Cerebellar nuclear complex (tissue), 1 donor: Measurements from ENCODE around the gene SH3D19.

Experiments
- DNase-seq, 2 experiments: peaks; one replicate each; lab custom pipeline; 2025; lab: John Stamatoyannopoulos, UW

The SH3D19 gene

DNA sequence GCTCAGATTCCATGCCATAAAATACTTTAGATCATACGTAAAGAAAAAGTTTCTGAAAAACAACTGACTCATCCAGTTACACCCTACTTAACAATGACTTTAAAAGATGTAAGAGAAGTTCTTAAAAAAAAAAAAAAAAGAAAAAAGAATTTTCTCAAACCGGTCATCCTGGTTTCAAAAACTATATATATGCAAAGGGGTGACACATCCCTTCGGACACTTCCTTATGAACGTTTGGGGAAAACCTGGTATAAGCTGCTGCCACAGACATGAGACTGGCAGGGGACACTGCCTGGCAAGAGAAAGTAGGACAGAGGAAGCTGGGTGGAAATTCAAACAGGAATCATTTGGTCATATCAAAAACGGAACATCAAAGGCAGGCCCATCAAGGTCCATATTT lies 129.6 kb downstream of the SH3D19 start:
- no peak for DNase-seq

DNA sequence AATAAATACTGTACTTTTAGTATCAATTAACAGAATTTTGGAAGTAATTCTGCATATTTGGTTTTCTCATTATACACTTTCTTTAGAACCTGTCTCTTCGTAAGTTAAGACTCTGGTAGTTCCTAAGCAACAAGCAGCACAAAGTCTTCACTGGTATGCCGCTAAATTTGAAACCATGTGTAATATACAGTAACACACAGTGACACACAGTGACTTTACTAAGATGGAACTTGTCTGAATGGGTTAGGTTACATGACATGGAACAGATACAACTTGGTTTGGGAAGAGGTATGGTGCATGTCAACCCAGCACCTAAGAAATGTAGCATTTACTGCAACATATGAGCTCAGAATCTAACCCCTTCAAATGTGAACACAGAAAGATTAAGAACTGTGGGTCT lies 132.0 kb downstream of the SH3D19 start:
- DNase-seq: no peak

DNA sequence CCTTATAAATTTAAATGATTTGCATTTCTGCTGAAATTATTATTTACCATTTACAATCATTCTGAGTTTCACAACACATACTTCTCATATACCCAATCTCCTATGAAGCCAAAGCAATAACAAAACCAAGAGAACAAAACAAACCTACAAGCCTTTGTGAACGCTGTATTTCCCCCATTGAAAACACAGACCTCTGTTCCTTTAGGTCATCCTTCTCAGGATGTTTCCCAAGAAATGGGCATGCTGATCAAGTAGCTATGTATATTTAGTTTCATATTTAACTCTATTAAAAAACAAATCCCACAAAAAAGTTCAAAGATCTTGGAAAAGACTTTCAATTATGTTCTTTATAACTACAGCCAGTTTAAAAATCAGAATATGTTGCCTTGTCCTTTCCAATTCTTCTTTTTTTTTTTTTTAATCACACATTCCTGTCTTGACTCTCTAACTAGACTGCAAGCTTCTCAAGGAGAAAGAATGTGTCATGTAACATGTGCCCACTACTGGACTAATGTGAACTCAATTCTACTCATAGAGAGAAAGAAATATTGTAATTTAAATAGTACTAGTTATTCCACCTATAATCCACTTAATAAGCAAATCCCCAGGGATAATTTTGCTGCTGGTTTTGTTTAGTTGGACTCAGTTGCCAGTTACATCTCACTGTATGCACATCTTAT lies 132.7 kb downstream of the SH3D19 start:
- no peak for DNase-seq

DNA sequence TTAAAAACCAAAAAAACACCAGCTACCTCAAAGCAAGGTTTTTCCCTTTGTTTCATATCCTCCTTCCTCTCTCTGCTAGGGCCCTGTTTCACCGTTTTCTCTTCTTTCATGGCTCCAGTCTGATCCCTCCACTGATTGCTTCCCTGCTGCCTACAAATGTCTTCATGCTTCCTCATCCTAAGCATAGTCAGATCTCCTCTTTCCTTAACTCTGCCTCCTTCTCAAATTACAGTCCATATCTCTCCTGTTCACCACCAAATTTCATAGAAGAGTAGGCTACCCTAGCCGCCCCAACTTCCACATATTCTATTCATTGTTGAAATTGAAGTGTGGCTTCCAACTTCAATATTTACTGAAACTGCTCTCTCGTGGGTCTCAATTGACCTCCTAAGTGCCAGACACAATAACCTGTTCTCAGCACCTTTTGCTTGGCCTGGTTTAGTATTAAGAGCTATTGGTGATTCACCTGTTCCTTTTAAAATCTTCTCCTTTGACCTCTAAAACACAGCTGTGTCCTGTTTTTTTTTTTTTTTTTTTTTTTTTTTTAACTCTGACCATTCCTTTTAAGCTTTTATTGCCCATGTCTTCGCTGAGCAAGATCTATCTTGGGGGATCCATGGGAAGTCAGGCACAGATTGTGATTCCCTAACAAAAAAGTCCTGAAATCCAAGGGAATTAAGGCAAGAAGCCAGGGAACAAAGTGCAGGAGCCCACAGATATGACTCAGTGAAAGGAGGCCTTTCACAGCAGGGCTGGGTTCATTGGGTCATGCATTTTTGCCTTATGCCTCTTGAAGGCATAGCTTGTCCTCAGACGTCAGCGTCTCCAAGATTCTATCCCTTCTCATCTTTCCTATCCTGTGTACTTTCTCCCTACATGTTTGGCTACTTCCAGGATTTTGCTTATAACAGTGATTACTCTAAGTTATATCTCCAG lies 140.6 kb downstream of the SH3D19 start:
- no peak for DNase-seq

DNA sequence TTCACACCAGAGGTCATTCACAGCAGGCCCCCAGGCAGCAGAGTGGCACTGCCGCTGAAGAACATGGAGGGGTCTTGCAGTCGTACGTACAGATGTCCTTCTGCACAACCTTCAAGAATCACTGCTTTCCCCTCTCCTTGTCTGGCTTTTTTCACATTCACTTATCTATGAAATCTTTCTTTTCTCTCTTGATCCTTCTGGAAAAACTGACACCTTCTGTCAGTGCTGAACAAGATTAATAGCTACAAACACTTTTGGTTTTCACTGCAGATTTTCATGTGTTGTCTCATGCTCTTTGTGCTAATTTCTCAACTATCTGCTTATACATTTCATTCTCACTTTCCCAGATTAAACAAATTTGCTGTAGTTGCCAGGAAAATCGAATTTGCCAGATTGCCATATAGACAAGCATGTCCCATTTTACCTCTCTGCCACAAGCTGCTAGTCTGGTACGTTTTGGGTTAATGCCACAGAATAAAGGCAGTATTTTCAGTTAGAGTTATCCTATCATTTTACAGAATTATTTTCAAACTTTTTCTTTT lies 142.9 kb downstream of the SH3D19 start:
- no peak for DNase-seq

DNA sequence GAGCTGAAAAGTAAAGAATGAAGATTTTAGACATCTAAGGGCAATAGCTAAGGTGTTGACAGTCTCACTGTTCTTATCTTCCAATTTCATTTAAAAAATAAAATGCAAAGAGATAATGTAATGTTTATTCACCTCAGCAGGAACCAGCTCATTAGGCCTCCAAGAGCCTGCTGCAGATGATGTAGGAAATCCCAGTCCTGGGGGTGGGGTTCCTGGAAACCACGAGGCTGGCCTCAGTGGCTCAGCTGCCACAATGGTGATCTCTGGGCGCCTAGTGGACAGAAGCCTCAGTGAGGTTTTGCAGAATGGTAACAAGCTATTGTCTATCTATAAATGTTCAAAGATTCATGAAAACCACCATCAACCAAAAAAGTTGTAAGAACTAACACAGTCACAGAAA lies 148.7 kb downstream of the SH3D19 start:
- no peak for DNase-seq

DNA sequence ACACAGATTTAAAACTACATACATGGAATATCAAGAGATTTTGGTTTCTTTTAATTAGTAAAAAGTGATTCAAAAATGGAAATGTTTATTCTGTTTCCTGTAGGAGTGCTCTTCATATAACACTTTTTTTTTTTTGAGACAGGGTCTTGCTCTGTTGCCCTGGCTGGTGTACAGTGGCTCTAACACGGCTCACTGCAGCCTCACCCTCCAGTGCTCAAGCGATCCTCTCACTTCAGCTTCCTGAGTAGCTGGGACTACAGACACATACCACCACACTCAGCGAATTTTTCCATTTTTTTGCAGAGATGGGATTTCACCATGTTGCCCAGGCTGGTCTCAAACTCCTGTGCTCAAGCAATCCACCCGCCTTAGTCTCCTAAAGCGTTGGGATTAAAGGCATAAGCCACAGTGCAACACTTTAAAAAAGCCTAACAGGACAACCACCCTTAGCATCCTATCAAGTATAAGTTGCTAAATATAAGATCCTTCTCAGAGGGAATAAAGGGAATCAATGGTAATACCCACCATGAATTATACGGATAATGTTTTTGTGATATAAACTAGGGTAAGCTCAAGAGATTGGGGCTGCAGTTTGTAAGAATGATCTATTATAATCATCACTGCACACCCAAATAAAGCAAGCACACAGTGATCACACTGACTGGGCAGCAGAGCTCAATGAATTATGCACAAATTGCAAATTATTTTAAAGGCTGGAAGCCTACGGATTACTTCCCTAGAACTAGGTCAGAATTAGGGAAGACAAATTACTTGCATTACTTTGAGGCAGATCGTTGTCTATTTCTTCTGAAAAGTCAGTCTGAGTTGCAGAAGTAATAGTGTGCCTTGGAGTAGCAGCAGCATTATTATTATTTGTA lies 149.4 kb downstream of the SH3D19 start:
- DNase-seq: no peak

DNA sequence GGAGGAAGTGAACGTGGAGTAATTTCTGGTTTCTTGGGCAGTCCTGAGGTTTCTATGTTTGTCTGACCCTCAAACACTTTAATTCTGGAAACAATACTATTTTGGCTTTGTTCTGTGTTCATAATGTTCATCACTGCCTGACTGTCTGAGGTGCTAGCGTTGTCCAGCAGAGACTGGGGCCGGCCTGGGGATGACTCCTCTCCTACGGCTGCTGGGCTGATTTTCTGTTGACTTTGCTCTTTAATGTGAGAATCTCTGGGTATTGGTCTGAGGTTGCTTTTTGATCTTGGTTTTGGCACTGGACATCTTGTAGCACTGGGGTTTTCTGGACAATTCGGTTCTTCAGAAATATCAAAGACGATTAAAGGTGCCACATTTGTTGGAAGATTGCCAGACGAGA lies 150.2 kb downstream of the SH3D19 start:
- no peak for DNase-seq

DNA sequence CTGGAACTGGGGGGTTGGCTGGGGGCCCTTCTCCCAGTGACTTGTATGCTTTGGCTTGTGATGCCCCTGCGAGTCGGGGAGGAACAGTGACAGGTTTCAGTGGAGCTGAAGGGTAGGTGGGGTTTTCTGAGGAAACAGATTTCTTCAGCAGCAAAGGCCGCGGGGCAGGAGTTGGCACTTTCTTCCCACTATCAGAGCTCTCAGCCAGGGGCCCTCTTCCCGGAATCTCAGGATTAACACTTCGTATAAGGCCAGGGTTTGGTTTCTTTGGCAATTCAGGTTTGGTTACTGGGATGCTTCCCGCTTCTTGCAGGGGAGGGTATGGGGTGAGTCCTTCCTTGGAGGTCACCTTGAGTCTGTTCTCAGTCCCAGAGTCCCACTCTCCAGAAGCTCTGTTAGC lies 150.6 kb downstream of the SH3D19 start:
- DNase-seq: no peak

DNA sequence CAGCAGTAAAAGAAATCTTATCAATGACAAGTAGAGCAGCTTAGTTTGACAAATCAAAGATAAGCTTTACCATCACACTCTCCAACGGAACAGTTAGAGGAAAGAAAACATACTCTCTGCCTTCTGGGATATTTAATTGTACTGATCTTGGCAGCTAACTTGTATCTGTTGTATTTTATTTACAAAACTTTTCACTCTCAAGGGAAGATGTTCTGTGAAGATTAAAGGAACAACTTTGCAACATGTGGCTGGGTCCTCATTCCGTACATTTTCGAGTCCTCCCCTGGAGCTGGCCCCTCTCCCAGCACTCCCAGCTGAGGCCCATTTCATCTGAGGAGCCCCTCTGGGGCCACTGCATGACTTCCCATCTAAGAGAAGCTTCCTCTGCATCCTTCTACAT lies 151.5 kb downstream of the SH3D19 start:
- no peak for DNase-seq

DNA sequence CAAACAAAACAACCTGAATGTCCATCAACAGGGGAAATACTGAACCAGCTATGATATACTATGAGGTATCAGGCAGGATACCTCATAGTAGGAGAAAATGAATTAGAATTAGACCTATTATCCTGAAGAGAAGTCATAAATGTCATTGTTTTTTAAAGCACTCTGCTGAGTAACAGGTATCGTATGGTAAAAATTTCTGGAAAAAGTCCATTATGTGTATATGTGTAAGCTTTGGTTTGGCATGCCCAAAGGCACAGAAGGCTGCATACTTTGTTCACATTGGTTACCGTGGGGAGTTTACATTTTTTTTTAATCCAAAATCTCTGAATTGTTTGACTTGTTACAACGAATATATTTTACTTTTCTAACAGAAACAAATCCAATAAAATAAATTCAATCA lies 155.5 kb downstream of the SH3D19 start:
- no peak for DNase-seq

DNA sequence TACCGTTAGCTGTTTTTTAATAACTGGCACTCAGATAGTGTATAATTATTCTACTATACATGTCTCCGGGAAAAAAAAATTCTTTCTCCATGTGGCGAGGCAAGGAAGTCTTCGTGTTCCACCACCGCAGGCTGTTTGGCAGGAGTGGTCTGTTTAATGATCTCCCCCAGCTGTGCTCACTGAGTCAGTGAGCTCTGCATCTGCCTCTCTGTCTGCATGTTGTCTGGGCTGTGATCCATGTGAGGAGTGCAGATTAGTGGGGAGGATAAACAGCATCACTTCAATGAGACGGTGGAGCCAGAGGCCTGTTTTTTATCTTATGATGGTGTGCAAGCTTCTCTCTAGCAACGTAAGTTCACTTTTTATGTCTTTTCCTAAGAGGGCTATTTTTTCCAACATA lies 156.2 kb downstream of the SH3D19 start:
- DNase-seq: no peak

DNA sequence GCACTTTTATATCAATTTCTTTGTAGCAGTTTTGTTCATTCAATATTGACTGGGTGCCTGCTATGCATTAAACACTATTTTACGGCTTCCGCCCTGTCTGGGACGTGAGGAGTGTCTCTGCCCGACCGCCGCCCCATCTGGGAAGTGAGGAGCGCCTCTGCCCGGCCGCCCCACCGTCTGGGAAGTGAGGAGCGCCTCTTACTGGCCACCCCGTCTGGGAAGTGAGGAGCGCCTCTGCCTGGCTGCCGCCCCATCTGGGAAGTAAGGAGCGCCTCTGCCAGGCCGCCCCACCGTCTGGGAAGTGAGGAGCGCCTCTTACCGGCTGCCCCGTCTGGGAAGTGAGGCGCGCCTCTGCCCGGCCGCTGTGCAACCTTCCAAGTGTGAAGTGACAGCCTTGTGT lies 157.8 kb downstream of the SH3D19 start:
- DNase-seq: no peak

DNA sequence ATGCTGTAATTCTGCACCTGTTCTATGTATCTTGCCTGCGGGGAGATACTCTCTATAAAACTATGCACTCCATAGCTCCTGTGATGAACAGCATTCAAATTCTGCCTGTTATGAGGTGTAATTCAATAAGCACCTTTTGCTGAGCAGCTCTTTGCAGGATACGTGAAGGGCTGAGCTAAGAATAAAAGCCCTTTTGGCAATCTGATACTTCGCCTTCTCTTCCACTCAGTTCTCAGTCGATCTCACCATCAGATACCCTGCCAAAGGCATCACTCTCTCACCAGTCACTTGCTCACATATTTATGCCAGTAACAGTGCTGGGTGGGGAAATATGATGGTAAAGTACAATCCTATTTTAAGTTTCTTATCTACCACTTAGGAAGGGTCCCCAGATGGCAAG lies 158.8 kb downstream of the SH3D19 start:
- DNase-seq: no peak

DNA sequence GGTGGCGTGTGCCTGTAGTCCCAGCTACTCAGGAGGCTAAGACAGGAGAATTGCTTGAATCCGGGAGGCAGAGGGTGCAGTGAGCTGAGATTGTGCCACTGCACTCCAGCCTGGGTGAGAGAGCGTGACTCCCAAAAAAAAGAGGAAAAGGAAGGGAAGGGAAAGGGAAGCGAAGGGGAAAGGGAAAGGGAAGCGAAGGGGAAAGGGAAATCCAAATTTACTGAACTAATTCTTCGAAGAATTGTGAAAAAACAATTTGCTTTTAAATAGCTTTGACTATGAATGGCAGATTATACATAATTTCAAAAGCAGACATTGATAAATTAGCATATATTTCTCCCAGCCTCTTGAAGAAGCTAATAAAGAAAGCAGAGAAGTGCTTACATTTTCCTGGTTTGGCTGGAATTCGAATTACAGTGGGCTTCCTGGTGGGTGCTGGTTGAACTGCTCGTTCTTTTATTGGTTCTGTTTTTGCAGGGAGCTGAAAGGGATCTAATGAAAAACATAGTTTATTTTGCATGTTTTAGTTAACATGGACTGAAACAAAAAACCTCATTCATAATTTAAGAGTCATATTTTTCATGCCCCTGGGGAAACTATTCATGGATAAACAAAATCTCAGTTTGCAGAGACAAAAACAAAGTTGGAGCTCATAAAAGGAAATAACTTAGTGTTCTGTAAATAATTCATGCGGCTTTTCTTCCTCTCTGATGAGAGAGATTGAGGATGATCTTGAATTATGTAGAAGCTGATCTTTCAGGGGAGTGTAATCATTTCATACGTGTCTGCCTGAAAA lies 160.0 kb downstream of the SH3D19 start:
- no peak for DNase-seq

DNA sequence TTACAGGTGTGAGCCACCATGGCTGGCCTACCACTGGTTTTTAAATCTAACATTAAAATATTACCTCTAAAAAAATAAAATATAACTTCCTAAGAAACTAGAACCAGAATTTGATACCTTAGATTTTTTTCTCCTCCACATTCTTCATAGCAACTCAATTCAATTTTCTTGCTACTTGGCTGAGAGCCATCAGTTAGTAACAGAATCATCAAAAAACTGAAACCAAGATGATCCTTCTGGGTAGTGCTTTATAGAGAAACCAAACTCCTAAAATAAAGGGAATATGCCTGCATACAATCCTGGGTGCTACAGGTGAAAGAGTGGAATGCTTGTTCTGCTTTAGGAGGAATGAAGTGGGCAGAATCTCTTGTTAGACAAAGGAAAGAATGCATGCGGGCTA lies 161.6 kb downstream of the SH3D19 start:
- no peak for DNase-seq

DNA sequence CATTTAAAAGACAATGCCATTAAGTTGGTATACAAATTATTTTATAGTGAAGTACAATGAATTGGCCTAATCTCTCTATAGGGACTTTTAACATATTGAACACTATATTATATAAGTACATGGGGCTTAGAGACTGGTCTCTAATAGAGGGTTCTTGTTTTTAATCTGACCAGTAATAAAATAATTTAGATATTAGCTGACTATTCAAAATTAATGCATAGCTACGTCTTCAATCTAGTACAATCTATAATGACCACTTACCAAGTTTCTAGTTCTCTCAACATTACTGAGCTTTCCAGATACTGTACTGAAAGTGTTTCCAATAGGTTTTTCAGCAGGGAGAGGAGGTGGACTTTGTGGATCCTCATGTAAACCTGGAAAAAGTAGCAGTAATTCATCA lies 166.4 kb downstream of the SH3D19 start:
- DNase-seq: no peak

DNA sequence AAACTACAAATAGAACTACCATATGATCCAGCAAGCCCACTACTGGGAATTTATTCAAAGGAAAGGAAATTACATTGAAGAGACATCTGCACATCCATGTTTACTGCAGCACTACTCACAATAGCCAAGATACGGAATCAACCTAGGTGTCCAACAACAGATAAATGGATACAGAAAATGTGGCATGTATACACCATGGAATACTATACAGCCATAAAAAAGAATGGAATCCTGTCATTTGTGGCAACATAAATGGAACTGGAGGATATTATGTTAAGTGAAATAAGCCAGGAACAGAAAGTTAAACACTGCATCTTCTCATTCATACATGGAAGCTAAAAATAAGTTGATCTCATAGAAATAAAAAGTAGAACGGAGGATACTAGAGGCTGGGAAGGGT lies 167.9 kb downstream of the SH3D19 start:
- no peak for DNase-seq

DNA sequence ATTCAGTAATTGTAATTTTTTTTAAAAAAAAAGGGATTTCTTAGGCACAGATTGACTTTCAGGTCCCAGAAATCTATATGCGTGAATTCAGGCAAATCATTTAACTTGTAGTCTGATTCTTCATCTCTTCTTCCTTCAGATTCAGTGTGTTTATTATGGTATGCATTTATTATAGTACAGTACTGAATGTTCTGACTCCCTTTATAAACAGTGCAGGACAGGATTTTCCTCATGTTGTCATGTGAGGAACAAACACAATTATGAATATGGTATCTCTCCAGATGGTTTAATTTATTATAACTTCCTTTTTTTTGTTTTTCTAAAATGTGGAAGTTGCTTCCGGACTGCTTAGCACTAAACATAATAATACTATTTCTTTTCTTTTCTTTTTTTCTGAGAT lies 171.8 kb downstream of the SH3D19 start:
- DNase-seq: no peak

DNA sequence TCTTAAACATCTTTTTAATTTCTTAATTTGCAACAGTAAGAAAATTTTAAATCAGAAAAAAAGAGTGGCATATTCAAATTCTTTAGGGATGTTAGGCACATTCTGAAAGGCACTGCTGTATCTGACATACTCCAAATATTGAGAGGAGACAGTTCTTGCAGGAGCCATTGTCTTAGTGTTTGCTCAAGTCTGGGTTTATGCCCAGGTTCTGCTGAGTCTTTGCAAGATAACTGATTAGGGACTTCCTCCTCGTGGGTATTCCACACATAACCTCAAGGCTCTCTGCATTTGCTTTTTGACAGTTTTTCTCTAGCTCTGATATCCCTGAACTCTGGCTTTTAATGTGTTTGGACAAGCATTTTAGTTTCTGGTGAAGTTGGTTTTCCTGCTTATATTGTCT lies 173.4 kb downstream of the SH3D19 start:
- DNase-seq: no peak

DNA sequence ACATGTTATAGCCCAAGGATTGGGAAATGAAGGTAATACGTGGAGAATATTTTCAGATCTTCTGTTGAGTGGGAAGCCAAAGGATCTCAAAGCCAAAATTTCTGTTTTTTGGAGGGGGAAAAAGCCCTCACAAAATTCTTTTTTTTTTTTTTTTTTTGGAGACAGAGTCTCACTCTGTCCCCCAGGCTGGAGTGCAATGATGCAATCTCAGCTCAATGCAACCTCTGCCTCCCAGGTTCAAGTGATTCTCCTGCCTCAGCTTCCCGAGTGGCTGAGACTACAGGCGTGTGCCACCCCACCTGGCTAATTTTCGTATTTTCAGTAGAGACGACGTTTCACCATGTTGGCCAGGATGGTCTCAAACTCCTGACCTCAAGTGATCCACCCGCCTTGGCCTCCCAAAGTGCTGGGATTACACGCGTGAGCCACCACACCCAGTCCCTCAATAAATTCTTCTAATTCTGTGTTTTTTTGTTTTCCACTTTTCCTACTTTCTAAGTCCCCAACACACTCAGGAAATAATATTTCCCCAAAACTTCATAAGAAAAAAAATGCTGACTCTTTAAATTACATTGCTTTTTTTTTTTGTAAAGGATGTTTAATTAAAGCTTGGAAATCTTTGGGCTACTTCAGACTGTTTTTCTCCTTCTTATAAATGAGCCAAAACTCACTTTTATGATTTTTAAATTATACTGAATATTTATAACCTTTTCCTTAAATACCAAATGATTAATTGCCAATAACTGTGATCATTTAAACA lies 174.4 kb downstream of the SH3D19 start:
- no peak for DNase-seq
